ENCODE data around the gene JOSD2. TPM values are rescaled to one million over a fixed set of nuclear protein-coding genes. Genes with fewer than 3 reads are reported as not detected.

JOSD2 gene
- total and polyA plus RNA-seq, 2 of the 4 experiments (the other 2 are of a cell fraction): 12.2 to 54.1 TPM

GRCh38 chr19:50459067-50459456 lies 51.9 kb downstream of the JOSD2 start:
- H2BK120ac ChIP-seq (ENCODE audit: low read depth, low read length): no peak overlapping the region

More at GRCh38 chr19:50459067-50459456, 51.9 kb downstream of the JOSD2 start:
- no peaks in the 10 kb centered on the region for H3K9me3 ChIP-seq (ENCODE audit: control insufficient read depth, insufficient read depth, low read length)
- dilution Hi-C loops (cut with HindIII; ENCODE audit: low sequenced_read_pairs, unreplicated experiment) (no loop called here), intact Hi-C loops (cut with micrococcal nuclease) (no loop called here), in situ Hi-C loops (cut with MboI; ENCODE audit: low sequenced_read_pairs) (no loop called here)
- no peak overlapping the region for H3K14ac ChIP-seq (replicated peaks; ENCODE audit: low read depth, low read length)
- no peak overlapping the region for H3K4me2 ChIP-seq (ENCODE audit: low read depth, low read length)
- H2AFZ ChIP-seq (replicated peaks; ENCODE audit: low read length, poor library complexity): no peak overlapping the region
- no peak overlapping the region for H3K18ac ChIP-seq (ENCODE audit: low read depth, low read length)
- H3K4me3 ChIP-seq (ENCODE audit: insufficient read depth, low read depth, low read length): no peak overlapping the region
- H4K91ac ChIP-seq (ENCODE audit: insufficient read depth, low read depth, low read length): no peak overlapping the region
- H3K56ac ChIP-seq (ENCODE audit: extremely low read depth, insufficient read depth, low read length): no peak overlapping the region
- no peak overlapping the region for H2AK5ac ChIP-seq (ENCODE audit: low read depth, low read length)
- no TSS peak for BruUV-seq (replicated peaks)
- ATAC-seq (ENCODE audit: low read depth) (no peak), DNase-seq (no peak)
- 56% methylated on average over 5 of the region's 32 CpGs; no CpG with 5 or more reads in 1 of the 2 experiments for WGBS, 2 experiments (ENCODE audit: extremely low coverage in 2 of 2, insufficient read length in 1 of 2)
- ChIA-PET CTCF (no interaction called here), POLR2A (ENCODE audit: unreplicated experiment) (no interaction called here)
- H4K20me1 ChIP-seq (ENCODE audit: insufficient read depth, low read length): no peaks in the 10 kb centered on the region
- no peak overlapping the region for H3K27ac ChIP-seq (ENCODE audit: insufficient read depth, low read length)
- H2BK5ac ChIP-seq (ENCODE audit: low read depth, low read length, poor library complexity, severe bottlenecking): no peak overlapping the region
- TF ChIP-seq SMC3 (IDR thresholded peaks at IDR 0.05; ENCODE audit: low read depth, low read length) (no peak), RAD21 (IDR thresholded peaks at IDR 0.05; ENCODE audit: low read length) (no peak), MAFK (IDR thresholded peaks at IDR 0.05; ENCODE audit: low read depth, low read length) (no peak), MAZ (IDR thresholded peaks at IDR 0.05; ENCODE audit: borderline replicate concordance, low read depth, low read length) (no peak), CEBPB (IDR thresholded peaks at IDR 0.05; ENCODE audit: low read depth, low read length) (no peak), RCOR1 (IDR thresholded peaks at IDR 0.05; ENCODE audit: insufficient replicate concordance, low read length) (no peak), MXI1 (IDR thresholded peaks at IDR 0.05; ENCODE audit: borderline replicate concordance, low read depth, low read length) (no peak), ELK1 (IDR thresholded peaks at IDR 0.05; ENCODE audit: borderline replicate concordance, low read depth, low read length) (no peak), NFE2L2 (IDR thresholded peaks at IDR 0.05; ENCODE audit: low read depth, low read length) (no peak), CHD1 (IDR thresholded peaks at IDR 0.05; ENCODE audit: low read depth, low read length) (no peak), POLR2A (IDR thresholded peaks at IDR 0.05; ENCODE audit: low read depth, low read length) (no peak), FOS (IDR thresholded peaks at IDR 0.05; ENCODE audit: low read depth, low read length) (no peak), RFX5 (IDR thresholded peaks at IDR 0.05; ENCODE audit: low read depth, low read length) (no peak), BHLHE40 (IDR thresholded peaks at IDR 0.05; ENCODE audit: low read depth, low read length) (no peak)
- TF ChIP-seq, protein P1, sequence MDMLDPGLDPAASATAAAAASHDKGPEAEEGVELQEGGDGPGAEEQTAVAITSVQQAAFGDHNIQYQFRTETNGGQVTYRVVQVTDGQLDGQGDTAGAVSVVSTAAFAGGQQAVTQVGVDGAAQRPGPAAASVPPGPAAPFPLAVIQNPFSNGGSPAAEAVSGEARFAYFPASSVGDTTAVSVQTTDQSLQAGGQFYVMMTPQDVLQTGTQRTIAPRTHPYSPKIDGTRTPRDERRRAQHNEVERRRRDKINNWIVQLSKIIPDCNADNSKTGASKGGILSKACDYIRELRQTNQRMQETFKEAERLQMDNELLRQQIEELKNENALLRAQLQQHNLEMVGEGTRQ (IDR thresholded peaks at IDR 0.05; ENCODE audit: low read depth, low read length): no peak
- TF ChIP-seq, protein P2, sequence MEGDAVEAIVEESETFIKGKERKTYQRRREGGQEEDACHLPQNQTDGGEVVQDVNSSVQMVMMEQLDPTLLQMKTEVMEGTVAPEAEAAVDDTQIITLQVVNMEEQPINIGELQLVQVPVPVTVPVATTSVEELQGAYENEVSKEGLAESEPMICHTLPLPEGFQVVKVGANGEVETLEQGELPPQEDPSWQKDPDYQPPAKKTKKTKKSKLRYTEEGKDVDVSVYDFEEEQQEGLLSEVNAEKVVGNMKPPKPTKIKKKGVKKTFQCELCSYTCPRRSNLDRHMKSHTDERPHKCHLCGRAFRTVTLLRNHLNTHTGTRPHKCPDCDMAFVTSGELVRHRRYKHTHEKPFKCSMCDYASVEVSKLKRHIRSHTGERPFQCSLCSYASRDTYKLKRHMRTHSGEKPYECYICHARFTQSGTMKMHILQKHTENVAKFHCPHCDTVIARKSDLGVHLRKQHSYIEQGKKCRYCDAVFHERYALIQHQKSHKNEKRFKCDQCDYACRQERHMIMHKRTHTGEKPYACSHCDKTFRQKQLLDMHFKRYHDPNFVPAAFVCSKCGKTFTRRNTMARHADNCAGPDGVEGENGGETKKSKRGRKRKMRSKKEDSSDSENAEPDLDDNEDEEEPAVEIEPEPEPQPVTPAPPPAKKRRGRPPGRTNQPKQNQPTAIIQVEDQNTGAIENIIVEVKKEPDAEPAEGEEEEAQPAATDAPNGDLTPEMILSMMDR (conservative IDR thresholded peaks at IDR 0.05; ENCODE audit: low read depth, low read length): no peak
- H3K79me1 ChIP-seq (ENCODE audit: low read depth in 1 of 2, low read length in 2 of 2): no peaks in the 10 kb centered on the region
- H4K8ac ChIP-seq (ENCODE audit: low read depth in 2 of 2, low read length in 2 of 2): no peak overlapping the region
- no peak overlapping the region for H4K5ac ChIP-seq (ENCODE audit: low read depth, low read length)
- no peak overlapping the region for H2AK9ac ChIP-seq (replicated peaks; ENCODE audit: low read depth, low read length, poor library complexity)
- no peak overlapping the region for H3K9ac ChIP-seq (ENCODE audit: low read depth, low read length)
- no peak overlapping the region for H2BK15ac ChIP-seq (ENCODE audit: low read depth, low read length)
- H2BK20ac ChIP-seq (ENCODE audit: low read depth, low read length): no peak overlapping the region
- no peak overlapping the region for H3K4ac ChIP-seq (ENCODE audit: low read depth, low read length)
- H3K9me1 ChIP-seq (ENCODE audit: insufficient read depth, low read length): no peaks in the 10 kb centered on the region
- no peaks in the 10 kb centered on the region for H3K36me3 ChIP-seq (ENCODE audit: control insufficient read depth, insufficient read depth, low read length)
- H3K23ac ChIP-seq (ENCODE audit: low read depth, low read length): no peak overlapping the region
- H3K27me3 ChIP-seq (ENCODE audit: control insufficient read depth, insufficient read depth, low read length): peaks cover 12% of the 10 kb centered on the region; the same call in 1 of the 2 replicates
- no peaks in the 10 kb centered on the region for H3K4me1 ChIP-seq (ENCODE audit: control insufficient read depth, insufficient read depth, low read length)

Data from IMR-90 (cell line).